ENCODE data around the gene TTLL6. TPM values are rescaled to one million over a fixed set of nuclear protein-coding genes. Genes with fewer than 3 reads are reported as not detected.

TTLL6 gene
- total RNA-seq, 1 experiment from 2014 or later: 2.4 TPM

DNA sequence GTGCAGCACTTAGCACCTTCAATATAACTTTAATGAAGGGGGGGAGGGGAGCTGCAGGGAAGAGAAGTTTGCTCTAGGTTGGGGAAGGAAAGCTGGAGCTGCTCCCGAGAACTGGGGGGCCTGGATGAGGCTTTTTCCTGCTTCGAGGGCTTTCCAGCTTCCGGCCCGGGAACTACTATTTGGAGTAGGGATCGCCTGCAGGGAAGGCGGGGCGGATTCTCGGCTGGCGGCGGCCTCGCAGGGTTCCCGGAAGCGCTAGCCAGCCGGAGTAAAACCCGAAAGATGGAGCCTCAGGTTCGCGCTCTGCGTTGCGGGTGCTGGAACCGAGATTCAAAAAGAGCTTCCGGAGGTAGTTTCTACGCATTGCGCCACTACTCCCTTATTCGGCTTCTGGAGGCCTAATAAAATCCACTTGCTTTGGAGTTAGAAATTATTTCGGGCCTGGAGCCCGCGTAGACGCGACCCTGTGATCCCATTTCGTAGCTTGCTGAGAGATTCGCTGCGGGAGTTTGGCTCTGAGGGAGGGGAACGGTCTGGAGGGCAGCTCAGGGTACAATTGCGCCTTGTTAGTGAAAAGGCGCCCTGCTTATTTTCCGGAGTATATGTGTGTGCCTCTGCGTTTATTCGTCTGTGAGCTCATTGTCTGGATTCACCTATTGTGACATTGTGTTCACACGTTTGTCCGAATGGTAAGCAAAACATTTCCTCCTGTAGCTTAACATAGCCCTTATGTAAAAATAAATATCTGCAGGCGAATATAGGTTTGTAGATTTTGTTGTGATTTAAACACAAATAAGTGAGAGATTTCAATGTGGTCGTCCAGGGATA lies 93.4 kb downstream of the TTLL6 start:
- Histone ChIP-seq H2AK5ac (ENCODE audit: insufficient read length, low read length) (no peak overlapping the region), H3K9ac (ENCODE audit: extremely low read depth, insufficient read length, low read length) (no peak overlapping the region), H2BK12ac (ENCODE audit: insufficient read length, low read depth, low read length) (no peak overlapping the region), H3K14ac (ENCODE audit: insufficient read depth, low read length) (no peak overlapping the region), H4K8ac (replicated peaks; ENCODE audit: insufficient read length, low read depth, low read length) (no peak overlapping the region), H3K18ac (ENCODE audit: insufficient read length, low read depth, low read length) (no peak overlapping the region), H3K4ac (ENCODE audit: low read depth, low read length) (no peak overlapping the region), H4K91ac (ENCODE audit: insufficient read length, low read depth, low read length) (no peak overlapping the region), H3K27me3 (ENCODE audit: insufficient read depth, low read length) (peaks cover 100% of the 10 kb centered on the region), H2BK120ac (ENCODE audit: low read depth, low read length, poor library complexity, severe bottlenecking) (no peak overlapping the region), H3K56ac (ENCODE audit: insufficient read length, low read depth, low read length) (no peak overlapping the region), H3K4me2 (ENCODE audit: insufficient read depth, insufficient read length, low read length) (peak overlapping the region; percentile 2), H2BK20ac (ENCODE audit: low read depth, low read length, poor library complexity, severe bottlenecking) (no peak overlapping the region), H3K23ac (ENCODE audit: insufficient read length, low read depth, low read length) (no peak overlapping the region), H2AFZ (ENCODE audit: low read length) (no peak overlapping the region), H2BK15ac (ENCODE audit: low read depth, low read length) (no peak overlapping the region), H3K23me2 (ENCODE audit: insufficient read length, low read depth, low read length, poor library complexity, severe bottlenecking) (peaks cover 8% of the 10 kb centered on the region), H3K9me3 (ENCODE audit: control insufficient read depth, low read depth, low read length) (no peaks in the 10 kb centered on the region), H4K5ac (ENCODE audit: insufficient read length, low read depth, low read length) (no peak overlapping the region), H3K79me2 (ENCODE audit: insufficient read depth, low read length) (no peaks in the 10 kb centered on the region), H4K20me1 (ENCODE audit: control insufficient read depth, insufficient read depth, insufficient read length) (peaks cover 4% of the 10 kb centered on the region), H3K27ac (ENCODE audit: insufficient read length, low read depth, low read length) (no peak overlapping the region), H3K79me1 (ENCODE audit: insufficient read depth, low read depth, low read length, poor library complexity, severe bottlenecking) (no peaks in the 10 kb centered on the region), H2BK5ac (ENCODE audit: insufficient read length, low read length) (no peak overlapping the region), H3K4me1 (ENCODE audit: insufficient read depth, low read length) (peaks cover 2% of the 10 kb centered on the region; the same call in 1 of the 2 replicates), H3T11ph (ENCODE audit: low read length) (no peak overlapping the region)
- peaks cover 100% of the 10 kb centered on the region for H3K27me3 Mint-ChIP-seq (ENCODE audit: low read depth)
- peak; percentile 83 for DNase-seq
- H3K36me3 Mint-ChIP-seq (ENCODE audit: insufficient read depth in 1 of 3, low read depth in 3 of 3): peaks cover 0 to 2% (median 0%) of the 10 kb centered on the region in 3 experiments; a peak in 1 of 7 replicates
- peak overlapping the region; percentile 15 to 57; a peak in 3 of 5 replicates for H3K4me3 Mint-ChIP-seq
- TF ChIP-seq, protein P1, sequence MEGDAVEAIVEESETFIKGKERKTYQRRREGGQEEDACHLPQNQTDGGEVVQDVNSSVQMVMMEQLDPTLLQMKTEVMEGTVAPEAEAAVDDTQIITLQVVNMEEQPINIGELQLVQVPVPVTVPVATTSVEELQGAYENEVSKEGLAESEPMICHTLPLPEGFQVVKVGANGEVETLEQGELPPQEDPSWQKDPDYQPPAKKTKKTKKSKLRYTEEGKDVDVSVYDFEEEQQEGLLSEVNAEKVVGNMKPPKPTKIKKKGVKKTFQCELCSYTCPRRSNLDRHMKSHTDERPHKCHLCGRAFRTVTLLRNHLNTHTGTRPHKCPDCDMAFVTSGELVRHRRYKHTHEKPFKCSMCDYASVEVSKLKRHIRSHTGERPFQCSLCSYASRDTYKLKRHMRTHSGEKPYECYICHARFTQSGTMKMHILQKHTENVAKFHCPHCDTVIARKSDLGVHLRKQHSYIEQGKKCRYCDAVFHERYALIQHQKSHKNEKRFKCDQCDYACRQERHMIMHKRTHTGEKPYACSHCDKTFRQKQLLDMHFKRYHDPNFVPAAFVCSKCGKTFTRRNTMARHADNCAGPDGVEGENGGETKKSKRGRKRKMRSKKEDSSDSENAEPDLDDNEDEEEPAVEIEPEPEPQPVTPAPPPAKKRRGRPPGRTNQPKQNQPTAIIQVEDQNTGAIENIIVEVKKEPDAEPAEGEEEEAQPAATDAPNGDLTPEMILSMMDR (conservative IDR thresholded peaks at IDR 0.05): no peak
- H3K27ac Mint-ChIP-seq: no peak overlapping the region; a peak in 1 of 7 replicates
- peaks cover 4 to 6% of the 10 kb centered on the region in 2 experiments; a peak in 3 of 5 replicates for H3K9me3 Mint-ChIP-seq
- no CpG with 5 or more reads among the region's 42 CpGs for WGBS (ENCODE audit: extremely low coverage, insufficient read length, low lambda C conversion rate)
- peaks cover 31 to 42% of the 10 kb centered on the region in 2 experiments for H3K4me1 Mint-ChIP-seq

All from H9 (cell line).